SK-N-SH (cell line): Measurements from ENCODE around the gene COLQ.

Experiments used
- EZH2phosphoT487 ChIP-seq: fragments of 200-600 bp; sonication (generic); IDR thresholded peaks from 2 replicates; pipeline ENCODE4 v1.6.1; 2017; ENCODE audit warnings: low read depth, mixed run types, mild to moderate bottlenecking, antibody characterized with exemption, moderate library complexity, borderline replicate concordance
- JUND ChIP-seq: IDR thresholded peaks from 2 replicates; pipeline ENCODE4 v1.4.0; 2012
- NRF1 ChIP-seq: IDR thresholded peaks from 2 replicates; pipeline ENCODE4 v1.6.1; 2012; ENCODE audit warnings: low read depth, mild to moderate bottlenecking, low read length
- POLR2AphosphoS5 ChIP-seq: IDR thresholded peaks from 2 replicates; pipeline ENCODE4 v1.6.1; 2012; ENCODE audit warnings: low read depth, low read length
- RFX5 ChIP-seq: IDR thresholded peaks from 2 replicates; pipeline ENCODE4 v1.6.1; 2012; ENCODE audit warnings: mild to moderate bottlenecking, improper control_type of control experiment, low read length
- SMC3 ChIP-seq: IDR thresholded peaks from 2 replicates; pipeline ENCODE4 v1.6.1; 2012; ENCODE audit warnings: low read depth, low read length, improper control_type of control experiment
- TCF12 ChIP-seq: IDR thresholded peaks from 2 replicates; pipeline ENCODE4 v1.4.0; 2012
- YY1 ChIP-seq: IDR thresholded peaks from 2 replicates; pipeline ENCODE4 v1.4.0; 2012; ENCODE audit warnings: low read depth, mild to moderate bottlenecking
- TF ChIP-seq, protein P1 (sequence below): fragments of 200-600 bp; sonication (generic); IDR thresholded peaks from 2 replicates; pipeline ENCODE4 v1.6.1; 2017; ENCODE audit warnings: antibody characterized with exemption, mild to moderate bottlenecking, moderate library complexity
- TF ChIP-seq, protein P2 (sequence below): IDR thresholded peaks from 2 replicates; pipeline ENCODE4 v1.4.0; 2012; ENCODE audit warnings: low read depth, borderline replicate concordance

DNA sequence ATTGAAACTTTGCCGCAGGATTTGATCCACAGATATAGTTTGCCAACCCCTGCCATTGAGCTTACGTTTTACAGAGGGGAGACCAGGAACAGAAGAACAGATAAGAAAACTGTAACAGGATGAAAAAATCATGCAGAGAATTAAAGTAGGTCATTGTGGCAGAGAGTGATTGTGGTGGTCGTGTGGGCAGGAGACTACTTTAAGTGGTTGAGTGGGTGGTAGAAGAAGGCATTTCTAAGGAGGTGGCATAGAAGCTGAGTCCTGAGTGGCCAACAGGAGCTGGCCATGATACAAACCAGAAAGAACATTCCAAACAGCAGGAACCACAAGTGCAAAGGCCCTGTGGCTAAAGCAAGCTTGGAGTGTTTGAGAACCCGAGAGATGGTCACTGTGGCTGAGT lies 34.5 kb downstream of the COLQ start:
- TF ChIP-seq, protein P1, sequence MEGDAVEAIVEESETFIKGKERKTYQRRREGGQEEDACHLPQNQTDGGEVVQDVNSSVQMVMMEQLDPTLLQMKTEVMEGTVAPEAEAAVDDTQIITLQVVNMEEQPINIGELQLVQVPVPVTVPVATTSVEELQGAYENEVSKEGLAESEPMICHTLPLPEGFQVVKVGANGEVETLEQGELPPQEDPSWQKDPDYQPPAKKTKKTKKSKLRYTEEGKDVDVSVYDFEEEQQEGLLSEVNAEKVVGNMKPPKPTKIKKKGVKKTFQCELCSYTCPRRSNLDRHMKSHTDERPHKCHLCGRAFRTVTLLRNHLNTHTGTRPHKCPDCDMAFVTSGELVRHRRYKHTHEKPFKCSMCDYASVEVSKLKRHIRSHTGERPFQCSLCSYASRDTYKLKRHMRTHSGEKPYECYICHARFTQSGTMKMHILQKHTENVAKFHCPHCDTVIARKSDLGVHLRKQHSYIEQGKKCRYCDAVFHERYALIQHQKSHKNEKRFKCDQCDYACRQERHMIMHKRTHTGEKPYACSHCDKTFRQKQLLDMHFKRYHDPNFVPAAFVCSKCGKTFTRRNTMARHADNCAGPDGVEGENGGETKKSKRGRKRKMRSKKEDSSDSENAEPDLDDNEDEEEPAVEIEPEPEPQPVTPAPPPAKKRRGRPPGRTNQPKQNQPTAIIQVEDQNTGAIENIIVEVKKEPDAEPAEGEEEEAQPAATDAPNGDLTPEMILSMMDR, result no peak
- TF ChIP-seq YY1, result no peak
- TF ChIP-seq RFX5, result no peak
- no peak for TF ChIP-seq NRF1
- no peak for TF ChIP-seq JUND
- TF ChIP-seq EZH2phosphoT487, result no peak
- TF ChIP-seq, protein P2, sequence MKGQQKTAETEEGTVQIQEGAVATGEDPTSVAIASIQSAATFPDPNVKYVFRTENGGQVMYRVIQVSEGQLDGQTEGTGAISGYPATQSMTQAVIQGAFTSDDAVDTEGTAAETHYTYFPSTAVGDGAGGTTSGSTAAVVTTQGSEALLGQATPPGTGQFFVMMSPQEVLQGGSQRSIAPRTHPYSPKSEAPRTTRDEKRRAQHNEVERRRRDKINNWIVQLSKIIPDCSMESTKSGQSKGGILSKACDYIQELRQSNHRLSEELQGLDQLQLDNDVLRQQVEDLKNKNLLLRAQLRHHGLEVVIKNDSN, result no peak
- no peak for TF ChIP-seq SMC3
- no peak for TF ChIP-seq TCF12
- no peak for TF ChIP-seq POLR2AphosphoS5
